Esophagus muscularis mucosa (tissue), 2 donors: ENCODE results near the gene ZNF407.

ENCODE experiments used
- EP300 ChIP-seq: sonication (generic); formaldehyde crosslinking; IDR thresholded peaks from one replicate; pipeline ENCODE4 v1.6.1; 2017; ENCODE audit warnings: antibody characterized with exemption
- POLR2A ChIP-seq: fragments of 450-650 bp; IDR thresholded peaks from one replicate; pipeline ENCODE4 v1.6.1; 2017; ENCODE audit warnings: antibody characterized with exemption, moderate library complexity, mild to moderate bottlenecking, low read depth

DNA sequence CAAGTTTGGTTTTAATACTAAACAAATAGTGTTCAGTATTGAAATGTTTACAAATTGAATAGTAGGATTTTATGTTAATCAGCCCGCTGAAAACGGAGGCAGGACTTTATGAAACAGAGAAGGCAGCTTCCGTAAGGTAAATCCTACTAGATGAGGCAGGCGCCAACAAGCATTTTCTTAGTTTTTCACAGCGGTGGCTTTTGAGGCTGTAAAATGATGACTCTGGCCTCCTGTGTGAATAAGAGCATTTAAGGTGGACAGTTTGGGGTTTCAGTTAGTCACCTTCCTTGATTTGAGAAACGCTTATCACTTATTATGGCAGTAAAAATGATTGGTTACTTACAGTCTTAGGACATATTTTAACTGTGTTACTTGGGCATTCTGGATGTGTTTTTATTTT is 398.4 kb downstream of the ZNF407 start:
- TF ChIP-seq POLR2A (no peak), EP300 (no peak)
